ENCODE data around the gene AKAP13.
"Not testable (repeated sequence)": the region's sequence is repeated elsewhere in the genome, so short reads cannot be mapped to it uniquely, and the experiment has no call there.

AKAP13 gene

GRCh38 chr15:85350395-85350794 is 30.0 kb upstream of the AKAP13 start:
- Histone ChIP-seq H2AK5ac (ENCODE audit: low read depth, low read length) (no peak overlapping the region), H3K4me2 (ENCODE audit: insufficient read depth, low read length, poor library complexity, severe bottlenecking) (no peak overlapping the region), H2BK12ac (ENCODE audit: low read length) (no peak overlapping the region), H2BK120ac (ENCODE audit: low read depth, low read length) (no peak overlapping the region), H3K9me3 (replicated peaks in 1 of 2; ENCODE audit: control insufficient read depth in 2 of 2, insufficient read depth in 1 of 2, low read depth in 1 of 2, low read length in 2 of 2) (no peaks in the 10 kb centered on the region), H3K9ac (ENCODE audit: low read depth, low read length, poor library complexity) (no peak overlapping the region), H2AFZ (ENCODE audit: low read length) (no peak overlapping the region), H3K4me1 (ENCODE audit: control insufficient read depth in 2 of 2, insufficient read depth in 1 of 2, low read depth in 1 of 2, low read length in 2 of 2) (peaks cover 3 to 13% of the 10 kb centered on the region in 2 donors), H4K91ac (ENCODE audit: low read depth, low read length, poor library complexity) (no peak overlapping the region), H3K4me3 (ENCODE audit: low read length in 2 of 2) (no peak overlapping the region), H3K27me3 (ENCODE audit: control insufficient read depth in 3 of 3, insufficient read depth in 3 of 3, low read depth in 1 of 3, low read length in 3 of 3) (no peaks in the 10 kb centered on the region), H3K36me3 (replicated peaks in 1 of 2; ENCODE audit: control insufficient read depth in 2 of 2, insufficient read depth in 2 of 2, low read length in 2 of 2) (no peaks in the 10 kb centered on the region), H3K79me1 (ENCODE audit: low read depth, low read length) (no peaks in the 10 kb centered on the region), H4K8ac (ENCODE audit: low read depth, low read length) (no peak overlapping the region), H3K27ac (replicated peaks; ENCODE audit: low read length) (no peak overlapping the region), H2BK5ac (ENCODE audit: low read length) (no peak overlapping the region), H3K4ac (ENCODE audit: low read length) (no peak overlapping the region), H3K23ac (ENCODE audit: low read depth, low read length, poor library complexity) (no peak overlapping the region), H2BK15ac (ENCODE audit: low read length) (no peak overlapping the region), H3K14ac (ENCODE audit: low read length) (no peak overlapping the region), H3K18ac (ENCODE audit: low read length) (no peak overlapping the region)
- DNase-seq (ENCODE audit: low spot score): no peak
- WGBS, 2 donors (ENCODE audit: extremely low coverage in 2 of 2, insufficient read length in 2 of 2, insufficient replicate concordance in 1 of 2): no CpG with 5 or more reads among the region's 3 CpGs

GRCh38 chr15:85351501-85351900 is 28.9 kb upstream of the AKAP13 start:
- not testable (repeated sequence) for H2BK5ac ChIP-seq (ENCODE audit: low read length); H2BK15ac ChIP-seq (ENCODE audit: low read length); H4K8ac ChIP-seq (ENCODE audit: low read depth, low read length); H3K4me3 ChIP-seq (ENCODE audit: low read length in 2 of 2); H2AK5ac ChIP-seq (ENCODE audit: low read depth, low read length); DNase-seq (ENCODE audit: low spot score); H3K27me3 ChIP-seq (ENCODE audit: control insufficient read depth in 3 of 3, insufficient read depth in 3 of 3, low read depth in 1 of 3, low read length in 3 of 3); H2AFZ ChIP-seq (ENCODE audit: low read length); H3K79me1 ChIP-seq (ENCODE audit: low read depth, low read length); H2BK12ac ChIP-seq (ENCODE audit: low read length); H3K9me3 ChIP-seq (replicated peaks in 1 of 2; ENCODE audit: control insufficient read depth in 2 of 2, insufficient read depth in 1 of 2, low read depth in 1 of 2, low read length in 2 of 2); H3K27ac ChIP-seq (replicated peaks; ENCODE audit: low read length); H3K9ac ChIP-seq (ENCODE audit: low read depth, low read length, poor library complexity); H3K4ac ChIP-seq (ENCODE audit: low read length); H3K4me2 ChIP-seq (ENCODE audit: insufficient read depth, low read length, poor library complexity, severe bottlenecking); H2BK120ac ChIP-seq (ENCODE audit: low read depth, low read length); H3K14ac ChIP-seq (ENCODE audit: low read length); H3K18ac ChIP-seq (ENCODE audit: low read length); H3K36me3 ChIP-seq (replicated peaks in 1 of 2; ENCODE audit: control insufficient read depth in 2 of 2, insufficient read depth in 2 of 2, low read length in 2 of 2); H3K23ac ChIP-seq (ENCODE audit: low read depth, low read length, poor library complexity); H4K91ac ChIP-seq (ENCODE audit: low read depth, low read length, poor library complexity)
- peaks cover 3 to 13% of the 10 kb centered on the region in 2 donors for H3K4me1 ChIP-seq (ENCODE audit: control insufficient read depth in 2 of 2, insufficient read depth in 1 of 2, low read depth in 1 of 2, low read length in 2 of 2)
- no CpG with 5 or more reads among the region's 8 CpGs for WGBS, 2 donors (ENCODE audit: extremely low coverage in 2 of 2, insufficient read length in 2 of 2, insufficient replicate concordance in 1 of 2)

GRCh38 chr15:85351965-85352364 is 28.4 kb upstream of the AKAP13 start:
- Histone ChIP-seq H4K91ac (ENCODE audit: low read depth, low read length, poor library complexity) (no peak overlapping the region), H2BK15ac (ENCODE audit: low read length) (no peak overlapping the region), H3K4me2 (ENCODE audit: insufficient read depth, low read length, poor library complexity, severe bottlenecking) (no peak overlapping the region), H3K27me3 (ENCODE audit: control insufficient read depth in 3 of 3, insufficient read depth in 3 of 3, low read depth in 1 of 3, low read length in 3 of 3) (no peaks in the 10 kb centered on the region), H3K79me1 (ENCODE audit: low read depth, low read length) (no peaks in the 10 kb centered on the region), H2AFZ (ENCODE audit: low read length) (no peak overlapping the region), H3K9me3 (replicated peaks in 1 of 2; ENCODE audit: control insufficient read depth in 2 of 2, insufficient read depth in 1 of 2, low read depth in 1 of 2, low read length in 2 of 2) (no peaks in the 10 kb centered on the region), H2BK120ac (ENCODE audit: low read depth, low read length) (no peak overlapping the region), H2BK12ac (ENCODE audit: low read length) (no peak overlapping the region), H3K14ac (ENCODE audit: low read length) (no peak overlapping the region), H3K9ac (ENCODE audit: low read depth, low read length, poor library complexity) (no peak overlapping the region), H4K8ac (ENCODE audit: low read depth, low read length) (no peak overlapping the region), H3K18ac (ENCODE audit: low read length) (no peak overlapping the region), H2AK5ac (ENCODE audit: low read depth, low read length) (no peak overlapping the region), H3K36me3 (replicated peaks in 1 of 2; ENCODE audit: control insufficient read depth in 2 of 2, insufficient read depth in 2 of 2, low read length in 2 of 2) (no peaks in the 10 kb centered on the region), H2BK5ac (ENCODE audit: low read length) (no peak overlapping the region), H3K4me3 (ENCODE audit: low read length in 2 of 2) (no peak overlapping the region), H3K27ac (replicated peaks; ENCODE audit: low read length) (no peak overlapping the region), H3K4me1 (ENCODE audit: control insufficient read depth in 2 of 2, insufficient read depth in 1 of 2, low read depth in 1 of 2, low read length in 2 of 2) (peaks cover 3 to 13% of the 10 kb centered on the region in 2 donors), H3K4ac (ENCODE audit: low read length) (no peak overlapping the region), H3K23ac (ENCODE audit: low read depth, low read length, poor library complexity) (no peak overlapping the region)
- WGBS, 2 donors (ENCODE audit: extremely low coverage in 2 of 2, insufficient read length in 2 of 2, insufficient replicate concordance in 1 of 2): no CpG with 5 or more reads among the region's 4 CpGs
- DNase-seq (ENCODE audit: low spot score): no peak

- Histone ChIP-seq H3K36me3 (replicated peaks in 1 of 2; ENCODE audit: control insufficient read depth in 2 of 2, insufficient read depth in 2 of 2, low read length in 2 of 2) (no peaks in the 10 kb centered on the region), H3K4me3 (ENCODE audit: low read length in 2 of 2) (no peak overlapping the region), H3K9me3 (replicated peaks in 1 of 2; ENCODE audit: control insufficient read depth in 2 of 2, insufficient read depth in 1 of 2, low read depth in 1 of 2, low read length in 2 of 2) (no peaks in the 10 kb centered on the region), H4K91ac (ENCODE audit: low read depth, low read length, poor library complexity) (no peak overlapping the region), H2BK5ac (ENCODE audit: low read length) (no peak overlapping the region), H3K79me1 (ENCODE audit: low read depth, low read length) (no peaks in the 10 kb centered on the region), H3K4me1 (ENCODE audit: control insufficient read depth in 2 of 2, insufficient read depth in 1 of 2, low read depth in 1 of 2, low read length in 2 of 2) (peaks cover under 1 to 6% of the 10 kb centered on the region in 2 donors), H4K8ac (ENCODE audit: low read depth, low read length) (no peak overlapping the region), H3K14ac (ENCODE audit: low read length) (no peak overlapping the region), H3K23ac (ENCODE audit: low read depth, low read length, poor library complexity) (no peak overlapping the region), H3K4ac (ENCODE audit: low read length) (no peak overlapping the region), H3K27me3 (ENCODE audit: control insufficient read depth in 3 of 3, insufficient read depth in 3 of 3, low read depth in 1 of 3, low read length in 3 of 3) (no peaks in the 10 kb centered on the region), H2BK120ac (ENCODE audit: low read depth, low read length) (no peak overlapping the region), H2BK12ac (ENCODE audit: low read length) (no peak overlapping the region), H3K4me2 (ENCODE audit: insufficient read depth, low read length, poor library complexity, severe bottlenecking) (no peak overlapping the region), H3K18ac (ENCODE audit: low read length) (no peak overlapping the region), H2BK15ac (ENCODE audit: low read length) (no peak overlapping the region), H3K9ac (ENCODE audit: low read depth, low read length, poor library complexity) (no peak overlapping the region), H2AFZ (ENCODE audit: low read length) (no peak overlapping the region), H2AK5ac (ENCODE audit: low read depth, low read length) (no peak overlapping the region), H3K27ac (replicated peaks; ENCODE audit: low read length) (no peak overlapping the region)
- DNase-seq (ENCODE audit: low spot score): no peak
Observed at GRCh38 chr15:85353516-85353915, 26.9 kb upstream of the AKAP13 start.

Measured in neuronal stem cell (in vitro differentiated cells).